Tibial nerve (tissue), 3 donors: ENCODE measurements around the gene SH3RF2.

ENCODE experiments used
- CTCF ChIP-seq, 5 experiments: fragments of 200-600 bp in 3 of 5; fragments of 450-650 bp in 2 of 5; sonication (generic) in 3 of 5; IDR thresholded peaks; one replicate each; pipeline ENCODE4 v1.5.1; 2016 to 2019; ENCODE audit warnings: antibody characterized with exemption in 5 of 5, mild to moderate bottlenecking in 3 of 5, moderate library complexity in 2 of 5
- POLR2A ChIP-seq, 2 donors: fragments of 450-650 bp; IDR thresholded peaks; one replicate each; pipeline ENCODE4 v1.6.1; 2017; ENCODE audit warnings: antibody characterized with exemption in 2 of 2, mild to moderate bottlenecking in 2 of 2, moderate library complexity in 2 of 2

GRCh38 chr5:145946112-145946861, 9.9 kb downstream of the SH3RF2 start:
- TF ChIP-seq POLR2A (IDR thresholded peaks at IDR 0.05) (no peak), CTCF (IDR thresholded peaks at IDR 0.05) (no peak)
